Epithelial cell of esophagus (primary cell): ENCODE measurements around the gene DCBLD2.

ENCODE experiments used
- DNase-seq: peaks from one replicate; pipeline ENCODE4 v3.0.0; 2010; ENCODE audit warnings: low read depth
- H3K4me3 ChIP-seq: 2 replicates; pipeline ENCODE4 v1.5.1; 2011; ENCODE audit warnings: mild to moderate bottlenecking, low read length, control low read depth
- CTCF ChIP-seq: IDR thresholded peaks from 2 replicates; pipeline ENCODE4 v1.5.1; 2011; ENCODE audit warnings: low read depth, mild to moderate bottlenecking, low read length, control low read depth, inconsistent platforms; ENCODE audit not compliant: insufficient read depth; ENCODE audit errors: missing control alignments

DCBLD2 gene

GRCh38 chr3:98918586-98918985 lies 17.1 kb upstream of the DCBLD2 start:
- H3K4me3 ChIP-seq: no peak overlapping the region
- no peak for TF ChIP-seq CTCF
- no peak for DNase-seq

- H3K4me3 ChIP-seq: no peak overlapping the region
- no peak for TF ChIP-seq CTCF
- DNase-seq: no peak
These were observed 16.1 kb upstream of the DCBLD2 start for GRCh38 chr3:98917608-98918007.

- DNase-seq: peak; percentile 65
- TF ChIP-seq CTCF: no peak
- no peak overlapping the region for H3K4me3 ChIP-seq
These were observed 12.9 kb upstream of the DCBLD2 start for GRCh38 chr3:98914210-98915080.

GRCh38 chr3:98912448-98912847 lies 11.0 kb upstream of the DCBLD2 start:
- no peak overlapping the region for H3K4me3 ChIP-seq
- TF ChIP-seq CTCF: no peak
- DNase-seq: no peak

GRCh38 chr3:98906230-98906629 lies 4.7 kb upstream of the DCBLD2 start:
- no peak for TF ChIP-seq CTCF
- no peak overlapping the region for H3K4me3 ChIP-seq
- peak; percentile 58 for DNase-seq

GRCh38 chr3:98903705-98904481 lies 2.4 kb upstream of the DCBLD2 start:
- DNase-seq: no peak
- TF ChIP-seq CTCF: no peak
- H3K4me3 ChIP-seq: no peak overlapping the region
